Mesendoderm (in vitro differentiated cells): Measurements from ENCODE around the gene AGTR1.

Source experiments
- DNase-seq: peaks from one replicate; pipeline ENCODE4 v3.0.0; 2013
- H2AK5ac ChIP-seq: 2 replicates; pipeline ENCODE4 v1.6.1; 2013; ENCODE audit warnings: low read length, inconsistent platforms
- H2BK120ac ChIP-seq: 2 replicates; pipeline ENCODE4 v1.6.1; 2013; ENCODE audit warnings: low read depth, mild to moderate bottlenecking, low read length, moderate library complexity, mixed read lengths
- H2BK15ac ChIP-seq: replicated peaks from 2 replicates; pipeline ENCODE4 v1.6.1; 2013; ENCODE audit warnings: low read depth, mild to moderate bottlenecking, moderate library complexity
- H2BK5ac ChIP-seq: 2 replicates; pipeline ENCODE4 v1.6.1; 2013; ENCODE audit warnings: low read length, inconsistent platforms
- H3K18ac ChIP-seq: 2 replicates; pipeline ENCODE4 v1.6.1; 2013; ENCODE audit warnings: mild to moderate bottlenecking, low read length, mixed read lengths
- H3K23ac ChIP-seq: one replicate; pipeline ENCODE4 v1.6.1; 2013; ENCODE audit warnings: low read length
- H3K27ac ChIP-seq: 2 replicates; pipeline ENCODE4 v1.5.1; 2013; ENCODE audit warnings: low read depth, mild to moderate bottlenecking, inconsistent platforms, low read length, moderate library complexity
- H3K27me3 ChIP-seq: 2 replicates; pipeline ENCODE4 v1.6.1; 2013; ENCODE audit warnings: low read length, control low read depth, mild to moderate bottlenecking, inconsistent platforms; ENCODE audit not compliant: insufficient read depth, poor library complexity
- H3K36me3 ChIP-seq: 2 replicates; pipeline ENCODE4 v1.6.1; 2013; ENCODE audit warnings: low read length, inconsistent platforms; ENCODE audit not compliant: control insufficient read depth, insufficient read depth
- H3K4ac ChIP-seq: one replicate; pipeline ENCODE4 v1.6.1; 2013; ENCODE audit warnings: low read depth, mild to moderate bottlenecking, low read length, moderate library complexity
- H3K4me1 ChIP-seq: 2 replicates; pipeline ENCODE4 v1.6.1; 2013; ENCODE audit warnings: low read depth, low read length, inconsistent platforms; ENCODE audit not compliant: control insufficient read depth
- H3K4me2 ChIP-seq: 2 replicates; pipeline ENCODE4 v1.6.1; 2013; ENCODE audit warnings: low read length
- H3K4me3 ChIP-seq: 2 replicates; pipeline ENCODE4 v1.5.1; 2013; ENCODE audit warnings: mild to moderate bottlenecking, low read length
- H3K56ac ChIP-seq: one replicate; pipeline ENCODE4 v1.6.1; 2013; ENCODE audit warnings: low read length
- H3K79me1 ChIP-seq: 2 replicates; pipeline ENCODE4 v1.6.1; 2013; ENCODE audit warnings: low read length, inconsistent platforms
- H3K79me2 ChIP-seq: 2 replicates; pipeline ENCODE4 v1.6.1; 2013; ENCODE audit warnings: mild to moderate bottlenecking, low read length; ENCODE audit not compliant: control insufficient read depth, insufficient read depth
- H3K9ac ChIP-seq: 2 replicates; pipeline ENCODE4 v1.6.1; 2013; ENCODE audit warnings: low read length, inconsistent platforms
- H4K5ac ChIP-seq: one replicate; pipeline ENCODE4 v1.6.1; 2013; ENCODE audit warnings: low read length
- H4K8ac ChIP-seq: one replicate; pipeline ENCODE4 v1.6.1; 2013; ENCODE audit warnings: low read depth, mild to moderate bottlenecking, control low read depth, low read length, moderate library complexity
- WGBS: extraction: QIAGEN DNeasy Blood & Tissue Kit; methylation state at CpG from one replicate; pipeline ENCODE4 v1.1.7; 2013; ENCODE audit warnings: low lambda C conversion rate, missing lambda C conversion rate; ENCODE audit not compliant: insufficient coverage; ENCODE audit errors: extremely low coverage; 5-methylcytosine and 5-hydroxymethylcytosine counted together

Gene AGTR1

DNA sequence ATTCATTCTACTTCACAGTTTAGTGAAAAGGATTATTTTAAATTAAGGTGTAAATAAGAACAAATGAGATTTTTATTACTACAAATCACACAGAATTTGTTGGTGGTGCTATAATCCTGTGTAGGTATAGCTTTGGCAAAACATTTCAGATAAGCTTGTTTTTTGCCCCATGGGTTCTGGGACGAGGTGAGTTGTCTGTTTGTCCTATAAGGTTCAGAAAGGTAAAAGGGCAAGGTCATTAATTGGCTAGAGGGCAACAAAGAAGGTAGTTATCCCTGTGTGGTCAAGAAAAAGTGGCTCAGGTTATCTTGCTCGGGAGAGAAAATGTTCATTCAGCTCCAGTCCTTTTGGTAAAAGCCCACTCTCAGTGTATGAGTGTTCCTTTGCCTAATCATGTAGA is 23.2 kb downstream of the AGTR1 start:
- Histone ChIP-seq H3K4me1 (no peaks in the 10 kb centered on the region), H4K8ac (no peak overlapping the region), H3K79me1 (no peaks in the 10 kb centered on the region), H2BK15ac (no peak overlapping the region), H2AK5ac (no peak overlapping the region), H3K18ac (no peak overlapping the region), H3K4ac (no peak overlapping the region), H3K23ac (no peak overlapping the region), H3K56ac (no peak overlapping the region), H4K5ac (no peak overlapping the region), H3K9ac (no peak overlapping the region), H3K79me2 (no peaks in the 10 kb centered on the region), H3K27me3 (no peaks in the 10 kb centered on the region), H3K4me2 (no peak overlapping the region), H2BK5ac (no peak overlapping the region), H2BK120ac (no peak overlapping the region), H3K36me3 (no peaks in the 10 kb centered on the region), H3K4me3 (no peak overlapping the region), H3K27ac (no peak overlapping the region)
- no CpG with 5 or more reads among the region's 2 CpGs for WGBS
- DNase-seq = no peak

DNA sequence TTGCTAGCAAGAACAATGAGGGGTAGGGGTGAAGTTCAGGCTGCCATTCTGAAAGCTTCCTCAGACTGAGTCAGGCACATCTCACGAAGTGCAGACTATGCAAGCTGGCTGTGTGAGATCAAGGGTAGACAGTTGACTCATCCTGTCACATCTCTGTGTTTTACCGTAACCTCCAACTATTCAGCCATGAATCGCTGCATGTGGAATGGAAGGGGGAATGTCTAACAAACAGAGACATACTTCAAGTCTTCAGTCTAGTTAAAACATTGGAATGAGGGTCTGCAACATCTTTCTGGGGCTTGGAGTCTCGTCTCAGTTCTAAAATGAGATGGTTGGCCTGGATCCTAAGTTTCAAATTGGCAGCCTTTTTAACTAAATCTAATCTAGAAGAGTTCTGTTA is 25.9 kb downstream of the AGTR1 start:
- Histone ChIP-seq H3K23ac (no peak overlapping the region), H3K4me3 (no peak overlapping the region), H2BK5ac (no peak overlapping the region), H2BK15ac (no peak overlapping the region), H3K4me2 (no peak overlapping the region), H3K9ac (no peak overlapping the region), H4K5ac (no peak overlapping the region), H3K4me1 (no peaks in the 10 kb centered on the region), H3K79me1 (no peaks in the 10 kb centered on the region), H3K36me3 (no peaks in the 10 kb centered on the region), H2AK5ac (no peak overlapping the region), H4K8ac (no peak overlapping the region), H3K27me3 (no peaks in the 10 kb centered on the region), H3K18ac (no peak overlapping the region), H3K27ac (no peak overlapping the region), H3K56ac (no peak overlapping the region), H3K79me2 (no peaks in the 10 kb centered on the region), H2BK120ac (no peak overlapping the region), H3K4ac (no peak overlapping the region)
- DNase-seq = peak; percentile 38
- no CpG with 5 or more reads among the region's 4 CpGs for WGBS

DNA sequence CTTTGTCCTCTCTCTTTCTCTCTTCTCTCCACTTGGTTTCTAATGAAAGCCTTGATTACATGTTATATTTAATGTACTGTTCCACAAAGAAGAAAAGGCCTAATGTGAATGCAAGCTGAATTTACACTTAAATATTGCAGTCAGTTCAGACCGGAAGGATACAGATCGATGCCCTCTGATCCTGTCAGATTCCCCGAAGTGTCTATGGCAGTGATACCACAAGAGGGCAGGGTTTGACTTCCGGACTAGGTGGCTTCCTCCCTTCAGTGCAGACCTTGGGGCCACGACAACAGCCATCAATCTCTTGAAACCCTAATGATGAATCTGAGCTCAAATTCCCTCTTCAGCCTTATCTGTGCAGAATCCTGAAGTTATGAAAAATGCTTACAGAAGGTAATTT is 29.5 kb downstream of the AGTR1 start:
- no CpG with 5 or more reads among the region's 5 CpGs for WGBS
- Histone ChIP-seq H3K9ac (no peak overlapping the region), H3K27me3 (no peaks in the 10 kb centered on the region), H4K8ac (no peak overlapping the region), H3K23ac (no peak overlapping the region), H3K79me2 (no peaks in the 10 kb centered on the region), H3K4me1 (no peaks in the 10 kb centered on the region), H3K27ac (no peak overlapping the region), H3K56ac (no peak overlapping the region), H3K36me3 (no peaks in the 10 kb centered on the region), H3K18ac (no peak overlapping the region), H4K5ac (no peak overlapping the region), H2BK15ac (no peak overlapping the region), H3K79me1 (no peaks in the 10 kb centered on the region), H2BK5ac (no peak overlapping the region), H2BK120ac (no peak overlapping the region), H3K4me3 (no peak overlapping the region), H3K4ac (no peak overlapping the region), H3K4me2 (no peak overlapping the region), H2AK5ac (no peak overlapping the region)
- DNase-seq = peak; percentile 76

DNA sequence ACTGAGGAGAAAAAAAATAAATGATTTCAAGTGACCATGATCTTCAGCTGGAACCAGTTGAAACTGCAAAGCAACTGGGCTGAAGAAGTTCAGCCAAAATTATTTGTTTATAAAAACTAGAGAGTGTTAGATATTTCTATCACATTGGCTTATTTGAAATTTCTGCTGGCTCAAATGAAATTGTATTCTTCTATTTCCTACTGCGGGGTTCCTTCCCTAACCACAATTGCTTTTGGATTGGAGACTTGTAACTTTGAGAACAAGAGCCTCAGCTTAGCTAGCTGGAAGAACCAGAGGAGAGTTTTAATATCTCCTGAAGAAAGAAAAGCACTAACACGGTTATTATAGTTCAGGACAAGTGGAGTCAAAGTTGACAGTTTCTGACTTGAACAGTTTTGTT is 31.1 kb downstream of the AGTR1 start:
- no peaks in the 10 kb centered on the region for H3K79me1 ChIP-seq
- no peak overlapping the region for H4K8ac ChIP-seq
- WGBS = no CpG with 5 or more reads among the region's 2 CpGs
- H4K5ac ChIP-seq = no peak overlapping the region
- DNase-seq = no peak
- H3K18ac ChIP-seq = no peak overlapping the region
- H2BK120ac ChIP-seq = no peak overlapping the region
- no peak overlapping the region for H3K9ac ChIP-seq
- no peak overlapping the region for H3K56ac ChIP-seq
- H3K79me2 ChIP-seq = no peaks in the 10 kb centered on the region
- H3K23ac ChIP-seq = no peak overlapping the region
- H3K4ac ChIP-seq = no peak overlapping the region
- no peak overlapping the region for H3K27ac ChIP-seq
- no peaks in the 10 kb centered on the region for H3K36me3 ChIP-seq
- no peak overlapping the region for H2BK5ac ChIP-seq
- H2BK15ac ChIP-seq = no peak overlapping the region
- H2AK5ac ChIP-seq = no peak overlapping the region
- H3K4me3 ChIP-seq = no peak overlapping the region
- H3K27me3 ChIP-seq = no peaks in the 10 kb centered on the region
- H3K4me1 ChIP-seq = no peaks in the 10 kb centered on the region
- no peak overlapping the region for H3K4me2 ChIP-seq

DNA sequence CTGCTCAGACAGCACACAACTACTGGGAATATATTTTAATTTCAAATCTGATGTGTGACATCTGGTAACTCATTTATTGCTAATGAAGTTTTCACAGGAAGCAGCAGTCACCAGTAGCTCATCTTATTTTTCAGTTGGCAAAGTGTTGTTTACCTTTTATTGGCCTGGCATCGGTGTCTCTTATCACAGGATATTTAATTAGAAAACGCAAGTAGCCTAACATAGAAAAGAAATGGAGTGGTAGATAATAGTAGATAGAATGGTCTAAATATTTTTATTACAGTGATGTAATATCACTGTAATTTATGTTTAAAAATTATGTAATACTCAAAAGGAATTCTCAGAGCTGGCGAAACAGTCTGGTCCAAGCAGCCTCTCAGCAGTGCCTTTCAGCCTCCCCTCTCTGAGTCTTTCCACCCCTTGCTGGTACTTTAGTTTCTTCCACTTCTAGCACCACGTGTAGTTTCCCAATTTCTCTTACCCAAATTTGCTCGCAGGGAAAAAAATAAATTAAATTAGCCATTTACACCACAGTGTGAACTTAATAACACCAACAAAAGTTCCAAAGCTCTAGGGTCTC is 31.9 kb downstream of the AGTR1 start:
- Histone ChIP-seq H2AK5ac (no peak overlapping the region), H3K4ac (no peak overlapping the region), H3K18ac (no peak overlapping the region), H3K4me2 (no peak overlapping the region), H2BK15ac (no peak overlapping the region), H4K5ac (no peak overlapping the region), H3K36me3 (no peaks in the 10 kb centered on the region), H3K79me1 (no peaks in the 10 kb centered on the region), H3K9ac (no peak overlapping the region), H4K8ac (no peak overlapping the region), H3K56ac (no peak overlapping the region), H2BK5ac (no peak overlapping the region), H3K4me3 (no peak overlapping the region), H3K27ac (no peak overlapping the region), H3K79me2 (no peaks in the 10 kb centered on the region), H3K4me1 (no peaks in the 10 kb centered on the region), H3K27me3 (no peaks in the 10 kb centered on the region), H2BK120ac (no peak overlapping the region), H3K23ac (no peak overlapping the region)
- DNase-seq = no peak
- no CpG with 5 or more reads among the region's 5 CpGs for WGBS

DNA sequence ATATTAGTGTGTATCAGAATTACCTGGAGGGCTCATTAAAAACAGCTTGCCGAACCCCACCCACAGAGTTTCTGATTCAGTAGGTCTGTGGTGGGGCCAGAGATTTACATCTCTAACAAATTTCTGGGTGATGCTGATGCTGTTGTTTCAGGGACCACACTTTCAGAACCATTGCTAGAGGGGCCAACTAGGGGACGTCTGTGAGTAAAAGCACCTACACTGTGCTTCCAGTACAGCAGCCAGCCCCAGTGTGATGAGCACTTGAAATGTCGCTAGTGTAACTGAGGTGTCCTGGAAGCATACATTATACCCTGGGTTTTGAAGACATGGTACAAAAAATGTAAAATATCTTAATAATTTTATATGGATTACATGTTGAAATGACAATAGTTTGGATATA is 33.0 kb downstream of the AGTR1 start:
- no CpG with 5 or more reads among the region's 3 CpGs for WGBS
- no peak for DNase-seq

More for the DNA sequence above, 33.0 kb downstream of the AGTR1 start:
- Histone ChIP-seq H3K27ac (no peak overlapping the region), H3K4me3 (no peak overlapping the region), H3K4me1 (no peaks in the 10 kb centered on the region), H3K4me2 (no peak overlapping the region), H4K5ac (no peak overlapping the region), H2AK5ac (no peak overlapping the region), H3K79me1 (no peaks in the 10 kb centered on the region), H3K9ac (no peak overlapping the region), H2BK5ac (no peak overlapping the region), H3K18ac (no peak overlapping the region), H2BK15ac (no peak overlapping the region), H3K79me2 (no peaks in the 10 kb centered on the region), H2BK120ac (no peak overlapping the region), H3K36me3 (no peaks in the 10 kb centered on the region), H3K56ac (no peak overlapping the region), H3K23ac (no peak overlapping the region), H3K4ac (no peak overlapping the region), H4K8ac (no peak overlapping the region), H3K27me3 (no peaks in the 10 kb centered on the region)
